Stimulated activated CD8-positive, alpha-beta memory T cell treated with anti-CD3 and anti-CD28 coated beads, Interleukin-15, amount 100 ng/mL, for 24 hours (primary cell): ENCODE data around the gene PTPRM.

Experiments
- DNase-seq: peaks from one replicate; pipeline ENCODE4 v3.0.0-alpha.2; 2020; ENCODE audit warnings: low read depth

The PTPRM gene

DNA sequence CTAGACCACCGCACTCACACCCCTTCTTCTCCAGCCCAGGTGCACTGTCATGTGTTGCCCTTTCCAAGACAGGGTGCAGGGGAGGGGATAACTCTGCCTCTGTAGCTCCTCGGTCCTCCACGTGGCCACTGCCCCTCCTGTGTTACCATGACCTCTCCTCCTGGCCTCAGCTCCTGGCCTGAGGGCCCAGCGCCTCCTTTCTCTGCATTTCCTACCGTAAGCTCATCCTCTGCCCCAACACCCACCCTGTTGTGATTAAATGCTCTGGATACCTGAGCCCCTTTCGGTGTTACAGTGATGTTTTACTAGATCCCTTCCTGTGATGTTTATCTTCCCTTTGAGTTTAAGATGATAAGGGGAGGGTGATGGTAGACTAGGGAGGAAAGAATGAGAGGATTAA is 242.3 kb downstream of the PTPRM start:
- DNase-seq, result no peak

DNA sequence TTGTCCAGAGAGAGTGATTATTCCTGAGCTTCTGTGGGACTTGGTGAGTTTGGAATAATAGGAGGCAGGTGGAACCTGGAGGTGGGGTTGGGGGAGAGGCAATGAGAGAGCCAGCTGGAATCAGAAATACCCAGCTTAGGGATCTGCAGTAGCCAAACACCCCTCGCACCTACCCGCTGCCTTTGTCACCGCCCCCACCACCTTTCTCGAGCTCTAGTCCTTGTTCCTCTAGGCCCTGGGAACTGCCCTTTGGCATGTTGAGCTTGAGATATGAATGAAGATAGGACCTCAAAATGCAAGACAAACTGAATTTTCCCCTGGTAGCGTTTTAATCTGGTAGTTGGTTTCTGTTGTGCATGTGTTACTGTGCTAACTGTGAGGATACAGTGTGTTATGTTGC is 242.9 kb downstream of the PTPRM start:
- DNase-seq, result no peak

DNA sequence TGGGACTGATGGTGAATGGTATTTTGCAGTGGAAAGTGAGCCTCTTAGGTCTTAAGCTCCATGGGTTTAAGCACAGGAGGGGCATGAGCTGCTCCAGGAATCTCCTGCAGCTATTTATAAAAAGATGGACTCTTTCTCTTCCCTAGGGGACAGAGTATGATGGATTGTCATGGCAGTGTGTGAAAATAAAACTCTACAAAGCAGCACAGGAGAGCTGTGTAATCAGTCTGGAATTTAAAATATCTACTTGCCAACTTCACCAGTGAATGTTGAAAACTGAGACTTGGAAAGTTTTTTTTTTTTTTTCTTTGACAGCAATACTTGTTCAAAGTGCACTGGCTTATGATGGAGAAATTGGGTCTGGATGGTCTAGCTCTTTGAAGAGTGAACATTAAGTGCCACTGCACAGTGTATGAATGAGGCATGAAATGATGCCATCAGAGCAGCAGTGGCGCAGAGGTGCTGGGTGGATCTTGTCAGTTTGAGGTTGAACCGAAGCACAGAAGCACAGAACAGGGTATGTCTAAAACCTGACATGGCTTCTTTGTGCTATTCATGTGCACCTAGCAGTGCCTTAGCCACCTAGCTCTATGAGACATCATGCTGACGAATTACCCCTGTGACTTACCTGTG is 245.4 kb downstream of the PTPRM start:
- DNase-seq, result no peak

DNA sequence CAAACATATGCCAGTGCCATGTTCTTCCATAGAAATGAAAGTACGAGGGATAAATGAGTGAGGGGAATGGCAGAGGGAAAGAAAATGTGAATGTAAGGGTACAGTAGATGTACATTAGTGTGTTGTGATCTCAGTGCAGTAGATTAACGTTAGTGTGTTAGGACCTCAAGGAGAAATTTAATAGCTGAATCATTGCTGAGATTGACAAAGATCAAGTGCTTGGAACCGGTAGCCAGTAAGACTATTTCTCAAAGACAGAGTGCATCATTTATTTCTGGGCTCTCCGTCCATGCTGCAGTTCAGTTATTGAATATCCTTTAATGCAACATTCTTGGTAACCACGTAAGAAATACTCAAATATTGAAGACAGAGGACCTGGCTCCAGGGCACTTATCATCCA is 246.0 kb downstream of the PTPRM start:
- no peak for DNase-seq

DNA sequence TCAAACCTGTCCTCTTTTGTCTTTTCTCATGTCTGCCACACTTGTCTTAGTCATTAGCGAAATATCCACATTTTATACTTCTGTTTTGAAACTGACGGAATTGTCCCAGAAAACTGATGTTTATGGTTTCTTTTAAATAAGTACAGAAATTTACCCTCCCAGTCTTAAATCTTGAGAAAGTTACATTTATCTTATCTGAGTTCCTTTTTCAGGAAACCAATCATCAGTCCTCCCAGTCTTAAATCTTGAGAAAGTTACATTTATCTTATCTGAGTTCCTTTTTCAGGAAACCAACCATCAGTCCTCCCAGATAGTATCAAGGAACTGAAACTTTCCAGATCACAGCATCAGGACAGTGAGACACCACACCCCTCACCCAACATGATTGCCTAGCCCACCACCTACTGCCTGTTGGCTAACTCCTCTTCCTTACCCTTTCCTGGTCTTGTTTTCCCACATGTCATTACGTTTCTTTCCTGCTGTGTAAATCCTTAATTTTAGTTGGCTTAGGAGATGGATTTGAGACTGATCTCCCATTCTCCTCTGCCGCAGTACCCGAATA is 247.7 kb downstream of the PTPRM start:
- no peak for DNase-seq

DNA sequence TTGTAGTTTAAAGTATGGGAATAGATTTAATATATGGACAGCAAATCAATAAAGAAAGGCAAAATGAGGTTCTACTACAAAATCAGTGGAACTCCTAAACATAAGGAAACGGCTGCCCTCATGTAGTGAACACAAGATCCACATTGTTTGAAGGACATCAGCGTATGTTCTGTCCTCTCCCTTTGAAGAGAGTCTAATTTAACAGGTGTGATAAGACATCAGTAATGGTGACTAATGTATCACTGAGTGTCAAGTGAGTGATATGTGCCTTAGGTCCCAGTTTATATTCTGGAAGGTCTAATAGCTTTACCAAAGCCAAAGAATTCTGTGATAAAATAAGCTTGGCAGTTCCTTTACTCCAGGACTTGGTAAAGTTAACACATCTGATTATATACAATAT is 248.7 kb downstream of the PTPRM start:
- no peak for DNase-seq

DNA sequence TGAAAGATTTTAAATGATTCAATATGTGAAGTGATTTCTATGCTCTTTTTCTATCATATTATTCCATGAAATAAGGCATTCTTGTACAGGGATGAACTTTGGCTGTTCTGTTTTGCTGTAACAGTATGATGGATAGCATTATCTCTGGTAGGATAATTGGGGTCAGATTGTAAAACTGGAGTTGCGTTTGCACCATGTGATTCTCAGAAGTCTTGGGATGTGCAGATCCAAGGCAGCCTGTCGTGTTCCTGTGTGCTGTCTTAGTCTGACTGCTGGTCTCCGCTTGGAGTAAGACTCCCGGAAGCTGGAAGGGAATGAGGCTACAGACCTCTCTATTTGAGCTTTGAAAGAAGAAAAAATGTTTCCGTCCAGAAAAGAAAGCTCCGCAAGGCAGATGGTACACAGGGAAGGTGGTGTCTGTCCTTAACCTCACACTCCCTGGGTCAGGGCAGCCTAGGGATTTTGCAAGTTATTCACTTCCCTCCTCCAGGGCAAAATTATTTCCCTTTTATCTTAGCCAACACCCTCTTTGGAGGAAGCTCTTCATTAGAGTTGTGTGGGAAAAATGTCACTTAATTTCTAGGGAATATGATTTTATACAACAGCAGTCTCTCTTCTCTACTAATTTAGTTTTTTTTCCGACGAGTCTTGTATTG is 250.6 kb downstream of the PTPRM start:
- DNase-seq, result no peak

DNA sequence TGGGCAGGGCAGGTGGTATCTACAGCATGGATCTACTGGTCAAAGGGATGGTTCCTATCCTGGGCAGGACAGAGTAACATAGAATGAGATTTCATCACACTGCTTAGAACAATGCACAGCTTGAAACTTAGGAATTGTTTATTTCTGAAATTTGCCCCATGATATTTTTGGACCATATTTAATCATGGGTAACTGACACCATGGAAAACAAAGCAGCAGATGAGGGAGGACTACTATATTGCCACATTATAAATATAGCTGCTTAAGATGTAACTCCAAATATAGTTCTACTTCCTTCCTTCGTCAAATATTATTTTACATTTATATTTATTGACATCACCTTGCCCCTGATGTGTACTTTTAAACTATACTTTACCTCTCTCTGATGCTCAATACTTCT is 254.7 kb downstream of the PTPRM start:
- no peak for DNase-seq

DNA sequence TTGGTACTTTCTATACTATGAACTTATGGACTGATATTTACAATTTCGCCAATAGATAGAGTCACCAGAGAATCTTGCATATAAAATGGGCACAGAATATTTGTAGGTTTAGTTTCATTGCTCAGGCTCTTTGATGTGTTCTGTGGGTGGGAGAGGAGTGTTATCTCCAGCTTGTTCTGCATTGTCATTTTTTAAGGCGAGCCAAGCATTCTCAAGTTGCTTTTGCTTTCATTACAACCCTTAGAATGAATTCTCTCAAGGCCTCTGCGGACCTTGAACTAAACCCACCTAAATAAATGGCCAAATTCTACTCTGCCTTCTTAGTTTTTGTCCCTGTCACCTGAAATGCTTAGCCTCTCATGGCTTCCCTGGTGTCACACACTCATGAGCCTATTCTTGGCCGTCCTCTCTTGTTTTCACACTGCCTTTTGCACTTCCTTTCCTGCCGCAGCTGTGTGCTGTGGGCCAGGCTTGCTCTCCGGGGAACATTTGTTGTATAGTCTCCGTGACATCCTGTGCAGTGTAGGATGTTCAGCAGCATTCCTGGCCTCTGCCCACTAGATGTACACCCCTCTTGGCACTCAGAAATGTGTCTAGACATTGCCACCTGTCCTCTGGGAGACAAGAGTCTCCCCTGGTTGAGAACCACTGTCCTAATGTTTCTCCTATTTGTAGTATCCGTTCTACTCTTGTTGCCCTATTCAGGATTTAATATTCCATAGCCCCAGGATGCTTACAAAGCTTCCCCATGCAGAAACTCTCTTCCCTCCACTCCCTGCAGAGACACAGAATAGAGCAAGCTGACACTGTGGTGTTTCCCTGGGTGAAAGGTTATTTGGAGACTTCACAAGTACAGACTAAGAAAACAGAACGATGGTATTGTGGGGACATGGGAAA is 255.6 kb downstream of the PTPRM start:
- no peak for DNase-seq

DNA sequence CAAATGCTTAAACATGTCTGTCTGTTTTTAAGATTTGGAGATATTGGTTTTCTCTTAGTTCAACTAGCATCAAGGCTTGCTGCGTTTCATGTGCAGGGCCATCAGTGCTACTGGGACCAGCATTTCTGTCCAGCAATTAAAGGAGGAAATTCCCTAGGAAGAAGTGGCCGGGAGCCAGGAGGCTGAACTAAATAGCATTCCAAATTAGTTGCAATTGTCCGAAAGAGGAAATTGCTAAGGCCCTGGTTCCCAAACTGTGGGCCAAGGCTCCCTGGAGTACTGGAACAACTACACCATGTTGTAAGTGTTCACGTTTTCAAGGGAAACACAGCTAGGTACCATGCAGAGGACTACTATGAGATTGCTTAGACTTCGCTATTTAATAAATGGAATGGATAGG is 257.9 kb downstream of the PTPRM start:
- no peak for DNase-seq

DNA sequence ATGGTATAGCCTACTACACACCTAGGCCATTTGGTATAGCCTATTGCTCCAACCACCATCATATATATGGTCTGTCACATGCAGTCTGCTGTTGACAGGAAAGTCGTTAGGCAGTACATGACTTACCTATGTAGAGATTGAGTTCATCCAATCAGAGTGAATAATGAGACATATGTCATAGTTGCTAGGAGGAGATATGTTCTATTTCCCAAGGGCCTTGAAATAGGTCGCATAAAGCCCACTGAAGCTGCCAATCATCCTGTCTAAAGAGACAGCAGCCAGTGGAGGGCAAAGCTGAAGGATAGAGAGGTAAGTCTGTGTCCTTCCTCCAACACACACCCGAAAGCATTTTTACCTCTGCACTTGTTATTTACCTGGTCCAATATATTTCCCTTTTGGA is 263.4 kb downstream of the PTPRM start:
- no peak for DNase-seq

DNA sequence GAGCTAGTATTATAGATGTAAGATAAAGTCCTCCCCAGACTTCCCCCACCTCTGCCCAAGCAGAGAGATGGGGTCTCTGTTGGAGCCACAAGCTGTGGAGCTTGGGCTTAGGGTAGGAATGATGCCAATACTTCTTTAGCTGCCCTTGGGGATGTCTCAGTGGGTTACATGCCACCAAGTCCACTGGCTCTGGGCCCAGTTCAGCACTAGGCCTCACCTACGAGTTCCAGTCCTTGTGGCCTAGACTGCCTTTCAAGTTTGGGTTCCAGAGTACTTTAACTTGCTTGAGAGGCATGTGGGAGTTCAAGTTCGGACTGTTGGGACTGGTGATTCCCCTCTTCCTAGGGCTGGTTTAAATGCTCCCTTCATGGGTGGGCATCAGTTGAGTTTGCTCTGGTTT is 272.4 kb downstream of the PTPRM start:
- no peak for DNase-seq

DNA sequence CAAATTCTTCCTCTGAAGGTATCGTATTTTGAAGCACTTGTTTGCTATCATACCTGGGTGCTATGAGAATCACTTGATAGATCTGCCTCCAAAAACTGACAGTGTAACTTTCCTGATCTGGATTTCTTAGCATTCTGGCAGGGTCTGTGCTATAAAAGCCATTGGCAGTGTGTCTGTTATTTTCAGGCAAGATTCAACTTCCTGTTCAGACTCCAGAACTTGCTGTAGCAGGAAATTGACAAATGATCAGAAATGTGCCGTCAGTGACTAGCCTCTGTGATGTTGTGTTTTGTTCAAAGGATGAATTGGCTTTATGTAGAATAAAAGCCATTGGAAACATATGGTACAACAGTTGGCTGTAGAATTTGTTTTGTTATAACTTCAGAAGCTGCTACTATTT is 273.3 kb downstream of the PTPRM start:
- DNase-seq, result no peak

DNA sequence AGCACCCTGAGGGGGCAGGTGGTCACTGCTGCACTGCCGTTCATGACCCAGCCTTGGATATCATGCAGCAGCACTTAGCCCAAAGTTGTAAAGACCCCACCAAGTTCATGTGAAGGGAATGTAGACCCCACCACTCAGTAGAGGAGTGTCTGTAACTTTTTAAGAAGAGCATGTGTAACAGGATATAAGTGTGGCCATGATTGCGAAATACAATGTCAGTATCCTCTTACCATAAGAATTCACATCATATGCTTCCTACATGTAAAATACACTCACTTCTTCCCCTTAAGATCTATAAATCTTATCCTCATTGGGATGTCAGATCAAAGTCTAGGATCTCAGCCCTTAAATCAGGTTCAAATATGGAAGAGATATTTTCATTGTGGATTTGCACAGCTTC is 276.9 kb downstream of the PTPRM start:
- DNase-seq, result no peak

DNA sequence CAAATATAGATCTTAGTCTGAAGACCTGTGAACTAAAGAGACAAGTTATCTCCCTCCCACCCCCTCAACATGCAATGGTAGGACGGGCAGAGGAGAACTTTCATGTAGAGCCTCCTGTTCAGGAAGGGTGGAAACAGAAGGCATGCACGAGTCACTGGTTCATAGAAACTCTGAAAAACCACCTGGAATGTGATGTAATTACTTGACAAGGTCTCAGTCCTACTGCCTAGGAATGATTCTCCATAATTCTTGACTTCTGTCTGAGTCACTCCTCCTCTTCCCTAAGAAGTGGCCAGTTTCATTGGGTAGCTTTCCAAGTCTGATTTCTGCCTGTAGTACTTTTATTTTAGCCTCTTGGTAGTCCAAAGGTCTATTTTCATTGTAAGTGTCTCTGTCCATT is 277.3 kb downstream of the PTPRM start:
- DNase-seq, result no peak

DNA sequence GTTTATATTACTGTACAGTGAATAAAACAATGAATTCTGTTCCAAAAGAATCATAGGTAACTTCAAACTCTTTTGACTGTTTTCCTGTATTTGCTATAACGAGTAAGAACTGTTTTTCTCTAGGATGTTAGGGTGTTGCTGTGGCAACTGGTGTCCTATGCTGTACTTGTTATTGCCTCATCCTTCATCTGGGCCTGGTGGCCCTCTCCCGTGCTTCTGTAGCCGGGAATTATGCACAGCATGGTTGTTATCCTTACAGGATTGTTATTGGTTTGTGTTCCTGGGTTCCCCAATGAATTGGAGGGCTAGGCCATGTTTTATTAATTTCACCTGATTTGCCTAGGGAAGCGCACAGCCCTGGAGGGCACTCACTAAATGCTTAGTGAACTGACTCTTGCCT is 279.2 kb downstream of the PTPRM start:
- DNase-seq, result no peak

DNA sequence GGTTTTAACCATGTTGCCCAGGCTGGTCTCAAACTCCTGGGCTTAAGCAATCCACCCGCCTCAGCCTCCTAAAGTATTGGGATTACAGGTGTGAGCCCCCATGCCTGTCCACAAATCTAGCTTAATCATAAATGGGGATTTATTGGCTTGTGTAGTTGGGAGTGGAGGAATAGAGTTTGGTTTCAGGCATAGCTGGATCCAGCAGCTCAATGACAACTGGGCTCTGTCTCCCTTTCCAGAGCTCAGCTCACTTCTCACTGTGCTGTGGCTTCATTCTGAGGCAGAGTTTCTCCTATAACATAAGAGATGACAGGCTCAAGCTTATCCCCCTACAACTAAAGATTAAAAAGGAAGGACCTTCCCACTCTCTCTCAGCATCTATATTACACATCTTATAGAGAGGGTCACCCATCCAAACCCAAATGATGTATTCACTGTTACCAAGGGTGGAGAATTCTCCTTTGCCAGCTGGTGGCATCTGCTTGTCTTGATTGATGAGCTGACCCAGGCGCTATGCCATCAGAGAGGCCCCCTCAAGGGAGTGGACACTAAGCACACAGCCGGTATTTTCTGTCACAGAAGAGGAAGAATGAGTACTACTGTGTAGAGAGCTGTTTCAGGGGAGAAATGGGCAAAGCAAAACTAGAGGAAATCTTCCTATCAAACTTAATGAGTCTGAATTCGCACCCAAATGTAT is 280.4 kb downstream of the PTPRM start:
- no peak for DNase-seq

DNA sequence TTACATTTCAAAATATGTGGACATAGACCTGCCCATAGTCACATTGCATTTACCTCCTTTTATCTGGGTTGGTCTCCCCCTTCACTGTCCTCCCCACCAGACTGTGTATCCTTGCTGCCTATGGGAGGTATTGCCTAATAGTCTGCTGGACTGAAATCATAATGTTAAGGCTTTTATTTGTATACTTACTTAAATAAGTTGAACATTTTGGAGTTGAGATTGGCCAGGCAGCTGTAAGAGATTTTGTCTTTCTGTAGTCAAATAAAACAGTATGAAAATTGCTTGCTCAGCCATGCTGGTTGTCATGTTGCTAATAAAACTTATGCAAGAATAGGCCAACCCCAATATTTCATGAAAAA is 280.9 kb downstream of the PTPRM start:
- no peak for DNase-seq

DNA sequence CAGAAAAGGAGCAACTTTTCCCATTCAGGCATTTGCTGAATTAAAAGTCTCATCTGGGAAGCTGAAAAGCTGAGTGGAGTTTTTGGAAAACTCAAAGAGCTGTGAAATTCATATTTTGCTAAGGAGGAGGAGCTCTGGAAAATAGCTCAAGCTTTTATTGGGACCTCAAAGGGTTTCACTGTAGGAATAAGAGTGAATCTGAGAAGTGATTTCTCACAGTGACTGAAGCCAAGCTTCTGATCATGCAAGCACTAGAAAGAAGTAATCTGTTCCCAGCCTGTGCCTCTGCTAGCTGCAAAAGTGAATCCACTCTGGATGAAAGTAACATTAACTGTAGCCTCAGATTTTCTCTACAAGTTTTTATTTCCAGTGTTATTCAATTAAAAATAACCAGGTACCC is 283.3 kb downstream of the PTPRM start:
- no peak for DNase-seq

DNA sequence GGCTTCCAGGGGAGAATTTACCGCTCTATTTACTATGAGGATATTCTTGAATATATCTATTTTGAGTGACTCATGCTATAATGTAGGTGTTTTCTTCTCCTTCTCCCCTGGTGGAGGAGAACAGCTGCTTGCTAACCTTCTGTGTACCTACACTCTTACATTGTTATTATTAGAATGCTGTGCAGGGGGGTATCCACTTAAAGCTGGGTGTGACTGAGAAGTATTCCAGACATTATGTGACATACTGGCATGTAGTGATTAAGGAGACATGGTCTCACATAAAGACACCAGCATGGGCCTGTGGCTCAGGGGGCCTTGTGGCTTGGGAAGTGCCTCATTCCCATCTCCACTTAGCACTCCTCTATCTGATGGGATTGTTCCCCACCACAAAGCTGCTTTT is 287.9 kb downstream of the PTPRM start:
- no peak for DNase-seq

DNA sequence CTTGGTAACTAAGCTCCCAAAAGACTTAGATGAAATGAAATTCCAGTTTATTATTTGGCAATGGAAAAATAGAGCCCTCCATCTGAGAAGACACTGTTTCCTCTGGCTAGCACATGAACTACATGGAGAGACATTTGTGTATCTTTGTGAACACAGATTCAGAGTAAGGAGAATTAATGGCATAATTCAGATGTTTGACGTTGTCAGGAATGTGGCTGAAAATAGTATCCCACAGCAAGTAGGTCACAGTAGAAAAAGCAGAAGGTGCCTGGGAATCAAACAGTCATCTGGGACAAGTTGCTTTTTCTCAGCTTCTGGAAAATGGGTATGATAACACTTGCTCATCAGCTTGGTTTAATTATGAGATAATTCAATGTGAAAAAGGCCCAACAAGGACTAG is 288.6 kb downstream of the PTPRM start:
- DNase-seq, result no peak

DNA sequence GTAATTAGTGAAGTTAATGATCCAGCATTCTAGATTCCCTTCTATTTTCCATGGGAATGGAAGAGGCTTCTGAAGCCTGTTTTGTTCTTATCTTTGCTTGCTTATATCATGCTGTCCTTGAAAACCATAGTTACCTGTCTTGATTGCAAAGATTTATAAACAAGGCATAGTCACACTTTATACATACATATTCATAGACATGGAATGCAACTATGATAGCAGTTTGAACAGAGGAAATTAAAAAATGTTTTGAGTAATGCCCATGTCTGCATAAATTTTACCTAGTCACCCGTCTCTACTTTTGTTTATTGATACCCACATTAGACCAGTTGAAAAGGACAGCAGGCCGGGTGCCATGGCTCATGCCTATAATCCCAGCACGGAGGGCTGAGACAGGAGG is 289.0 kb downstream of the PTPRM start:
- no peak for DNase-seq

DNA sequence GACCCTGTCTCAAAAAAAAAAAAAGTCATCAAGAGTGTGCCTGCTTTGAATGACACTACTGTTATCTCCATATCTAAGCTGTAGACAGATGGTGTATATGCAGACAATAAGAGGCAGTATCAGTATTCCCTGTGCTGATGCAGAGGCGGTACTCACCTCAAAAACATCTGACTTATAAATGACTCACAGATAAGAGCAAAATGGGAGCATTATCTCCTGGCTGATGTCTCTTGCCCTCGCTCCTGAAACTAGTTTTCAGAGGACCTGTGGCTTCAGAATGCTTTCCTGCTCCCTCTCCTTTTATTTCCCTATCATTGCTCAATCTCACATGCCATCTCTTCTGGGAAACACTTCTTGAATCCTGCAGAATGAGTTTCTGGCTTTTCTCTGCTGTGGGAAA is 289.6 kb downstream of the PTPRM start:
- no peak for DNase-seq
